ENCODE data around the gene FGF2. TPM values are rescaled to one million over a fixed set of nuclear protein-coding genes. Genes with fewer than 3 reads are reported as not detected.
"Not testable (repeated sequence)": the region's sequence is repeated elsewhere in the genome, so short reads cannot be mapped to it uniquely, and the experiment has no call there.

The FGF2 gene
- total RNA-seq: not detected

GRCh38 chr4:122826553-122827257, at the start of gene FGF2:
TSS of gene FGF2 (plus strand) at chr4:122826831. CDS start at chr4:122827175, 344 bp downstream.
- no peak for DNase-seq

GRCh38 chr4:122776916-122777315, 49.7 kb upstream of the FGF2 start:
- DNase-seq: no peak

GRCh38 chr4:122777846-122778673, 48.6 kb upstream of the FGF2 start:
- DNase-seq: no peak

GRCh38 chr4:122781486-122781885, 45.1 kb upstream of the FGF2 start:
- DNase-seq: no peak

- no peak for DNase-seq
These were observed 43.1 kb upstream of the FGF2 start for GRCh38 chr4:122783301-122784215.

- DNase-seq: no peak
These were observed 42.4 kb upstream of the FGF2 start for GRCh38 chr4:122784261-122784660.

GRCh38 chr4:122785099-122785498, 41.5 kb upstream of the FGF2 start:
- DNase-seq: no peak

GRCh38 chr4:122786296-122786695, 40.3 kb upstream of the FGF2 start:
- not testable (repeated sequence) for DNase-seq

GRCh38 chr4:122786920-122787319, 39.7 kb upstream of the FGF2 start:
- not testable (repeated sequence) for DNase-seq

- DNase-seq: no peak
These were observed 38.7 kb upstream of the FGF2 start for GRCh38 chr4:122787940-122788339.

- no peak for DNase-seq
These were observed 37.7 kb upstream of the FGF2 start for GRCh38 chr4:122788935-122789334.

GRCh38 chr4:122793811-122794210, 32.8 kb upstream of the FGF2 start:
- no peak for DNase-seq

- no peak for DNase-seq
These were observed 29.7 kb upstream of the FGF2 start for GRCh38 chr4:122796801-122797404.

- no peak for DNase-seq
These were observed 29.1 kb upstream of the FGF2 start for GRCh38 chr4:122797405-122798094.

GRCh38 chr4:122798101-122798500, 28.5 kb upstream of the FGF2 start:
- DNase-seq: no peak

- DNase-seq: no peak
These were observed 27.7 kb upstream of the FGF2 start for GRCh38 chr4:122798917-122799316.

- DNase-seq: no peak
These were observed 22.8 kb upstream of the FGF2 start for GRCh38 chr4:122803788-122804208.

GRCh38 chr4:122806981-122807679, 19.5 kb upstream of the FGF2 start:
- DNase-seq: no peak

GRCh38 chr4:122810669-122811068, 16.0 kb upstream of the FGF2 start:
- DNase-seq: no peak

- not testable (repeated sequence) for DNase-seq
These were observed 14.8 kb upstream of the FGF2 start for GRCh38 chr4:122811781-122812180.

GRCh38 chr4:122812823-122813222, 13.8 kb upstream of the FGF2 start:
- DNase-seq: not testable (repeated sequence)

Measured in effector CD4-positive, alpha-beta T cell (primary cell).